Calu3 (cell line): ENCODE data around the gene SAP30. TPM values are rescaled to one million over a fixed set of nuclear protein-coding genes. Genes with fewer than 3 reads are reported as not detected.

Experiments
- BruUV-seq: library from RNA; stranded (reverse); fragments of 400-500 nt; replicated peaks from 2 replicates; lab custom pipeline; 2021; lab: Mats Ljungman, UMichigan
- CTCF ChIA-PET: fragments of 300-600 bp; sonication (Branson Sonifier 250); formaldehyde crosslinking; loops from one replicate; lab custom pipeline; 2022; ENCODE audit warnings: antibody characterized with exemption; lab: Charles Lee
- DNase-seq: peaks from one replicate; pipeline ENCODE4 v3.0.0; 2022
- H3K27ac Mint-ChIP-seq: one replicate; pipeline ENCODE4 v1.8.0; 2022; ENCODE audit warnings: mixed read lengths; ENCODE audit not compliant: unreplicated experiment
- H3K27me3 Mint-ChIP-seq: one replicate; pipeline ENCODE4 v1.8.0; 2022; ENCODE audit warnings: mixed read lengths; ENCODE audit not compliant: unreplicated experiment
- H3K36me3 Mint-ChIP-seq: one replicate; pipeline ENCODE4 v1.8.0; 2022; ENCODE audit warnings: mild to moderate bottlenecking, moderate library complexity, mixed read lengths; ENCODE audit not compliant: insufficient read depth, unreplicated experiment
- H3K4me1 Mint-ChIP-seq: one replicate; pipeline ENCODE4 v1.8.0; 2022; ENCODE audit warnings: mild to moderate bottlenecking, low read depth, mixed read lengths; ENCODE audit not compliant: unreplicated experiment
- H3K4me3 Mint-ChIP-seq: one replicate; pipeline ENCODE4 v1.8.0; 2022; ENCODE audit warnings: mild to moderate bottlenecking, low read depth, moderate library complexity, mixed read lengths; ENCODE audit not compliant: unreplicated experiment
- H3K9me3 Mint-ChIP-seq: one replicate; pipeline ENCODE4 v1.8.0; 2022; ENCODE audit warnings: low read depth, mixed read lengths; ENCODE audit not compliant: unreplicated experiment
- CTCF ChIP-seq: fragments of 200-600 bp; IDR thresholded peaks from one replicate; pipeline ENCODE4 v1.8.0; 2022; ENCODE audit warnings: antibody characterized with exemption; ENCODE audit not compliant: unreplicated experiment
- intact Hi-C: fragments of 100-400 bp; cut with micrococcal nuclease; formaldehyde crosslinking; loops from one replicate; pipeline ENCODE4 v1.10.0; 2022; ENCODE audit not compliant: unreplicated experiment
- total RNA-seq: library from RNA; stranded (reverse); gene quantifications from 2 replicates; pipeline ENCODE4 v1.2.3, GENCODE V29; 2022

SAP30 gene
- total RNA-seq, 1 experiment from 2014 or later = 12.7 TPM

GRCh38 chr4:173345648-173346047 lies 25.1 kb upstream of the SAP30 start:
- H3K9me3 Mint-ChIP-seq = no peaks in the 10 kb centered on the region
- intact Hi-C loops = no loop called here
- TF ChIP-seq CTCF = no peak
- no peak overlapping the region for H3K27ac Mint-ChIP-seq
- no peak for DNase-seq
- CTCF ChIA-PET = interaction anchor here (1.1 kb wide), 1 partner anchor 24 kb away, joined by 3 read pairs; no protein-coding TSS in a partner anchor
- BruUV-seq = no TSS peak
- no peak overlapping the region for H3K4me3 Mint-ChIP-seq
- no peaks in the 10 kb centered on the region for H3K27me3 Mint-ChIP-seq
- H3K36me3 Mint-ChIP-seq = no peaks in the 10 kb centered on the region
- no peaks in the 10 kb centered on the region for H3K4me1 Mint-ChIP-seq

DNA sequence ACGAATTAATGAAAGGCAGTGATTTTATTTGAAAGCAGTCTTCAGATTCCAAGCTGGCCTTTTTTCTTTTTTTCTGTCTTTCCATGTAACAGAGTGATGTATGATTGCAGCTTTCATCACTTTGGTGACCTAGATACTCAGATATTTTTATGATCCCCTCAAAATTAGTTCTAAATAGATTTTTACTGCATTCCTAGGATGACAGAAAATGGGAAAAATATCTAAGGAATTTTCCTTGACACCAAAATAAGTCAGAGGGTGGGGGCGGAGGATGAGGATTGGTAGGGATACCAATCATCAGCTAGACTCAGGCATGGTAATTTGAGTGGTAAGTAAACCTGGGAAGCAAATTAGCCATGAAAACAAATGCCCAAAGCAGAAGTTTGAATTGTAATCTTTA lies 24.7 kb upstream of the SAP30 start:
- Mint-ChIP-seq H3K27ac (no peak overlapping the region), H3K36me3 (no peaks in the 10 kb centered on the region), H3K4me1 (no peaks in the 10 kb centered on the region), H3K27me3 (no peaks in the 10 kb centered on the region), H3K9me3 (no peaks in the 10 kb centered on the region), H3K4me3 (no peak overlapping the region)
- CTCF ChIA-PET = no interaction called here
- no TSS peak for BruUV-seq
- DNase-seq = no peak
- intact Hi-C loops = no loop called here
- no peak for TF ChIP-seq CTCF

DNA sequence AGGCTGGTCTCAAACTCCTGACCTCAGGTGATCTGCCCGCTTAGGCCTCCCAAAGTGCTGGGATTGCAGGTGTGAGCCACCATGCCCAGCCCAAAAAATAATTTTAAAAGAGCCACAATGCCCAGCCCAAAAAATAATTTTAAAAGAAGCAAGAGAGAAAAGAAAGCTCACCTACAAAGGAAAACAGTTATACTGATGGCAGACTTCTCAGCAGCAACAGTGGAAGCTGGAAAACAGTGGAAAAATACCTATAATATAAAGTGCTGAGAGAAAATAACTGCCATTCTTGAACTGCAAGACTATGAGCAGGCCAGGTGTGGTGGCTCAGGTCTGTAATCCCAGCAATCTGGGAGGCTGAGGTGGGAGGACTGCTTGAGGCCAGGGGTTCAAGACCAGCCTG lies 23.3 kb upstream of the SAP30 start:
- Mint-ChIP-seq H3K27ac (no peak overlapping the region), H3K4me3 (no peak overlapping the region), H3K9me3 (no peaks in the 10 kb centered on the region), H3K4me1 (no peaks in the 10 kb centered on the region), H3K27me3 (no peaks in the 10 kb centered on the region), H3K36me3 (no peaks in the 10 kb centered on the region)
- intact Hi-C loops = no loop called here
- BruUV-seq = no TSS peak
- CTCF ChIA-PET = no interaction called here
- no peak for TF ChIP-seq CTCF
- DNase-seq = no peak

GRCh38 chr4:173357939-173358338 lies 12.8 kb upstream of the SAP30 start:
- intact Hi-C loops = no loop called here
- H3K4me1 Mint-ChIP-seq = no peaks in the 10 kb centered on the region
- CTCF ChIA-PET = no interaction called here
- BruUV-seq = no TSS peak
- no peak for DNase-seq
- H3K36me3 Mint-ChIP-seq = no peaks in the 10 kb centered on the region
- H3K27me3 Mint-ChIP-seq = no peaks in the 10 kb centered on the region
- no peak for TF ChIP-seq CTCF
- no peaks in the 10 kb centered on the region for H3K9me3 Mint-ChIP-seq
- H3K27ac Mint-ChIP-seq = no peak overlapping the region
- H3K4me3 Mint-ChIP-seq = no peak overlapping the region
